22Rv1 (cell line): ENCODE data around the gene SIGLEC14.

Experiments
- H3K27ac ChIP-seq: fragments of 450-650 bp; 2 replicates; pipeline ENCODE4 v1.5.1; 2017
- CTCF ChIP-seq: fragments of 450-650 bp; IDR thresholded peaks from 2 replicates; pipeline ENCODE4 v1.5.1; 2017; ENCODE audit warnings: mild to moderate bottlenecking
- ZFX ChIP-seq: fragments of 450-650 bp; IDR thresholded peaks from 2 replicates; pipeline ENCODE4 v1.6.1; 2017; ENCODE audit warnings: antibody characterized with exemption, borderline replicate concordance

SIGLEC14 gene

DNA sequence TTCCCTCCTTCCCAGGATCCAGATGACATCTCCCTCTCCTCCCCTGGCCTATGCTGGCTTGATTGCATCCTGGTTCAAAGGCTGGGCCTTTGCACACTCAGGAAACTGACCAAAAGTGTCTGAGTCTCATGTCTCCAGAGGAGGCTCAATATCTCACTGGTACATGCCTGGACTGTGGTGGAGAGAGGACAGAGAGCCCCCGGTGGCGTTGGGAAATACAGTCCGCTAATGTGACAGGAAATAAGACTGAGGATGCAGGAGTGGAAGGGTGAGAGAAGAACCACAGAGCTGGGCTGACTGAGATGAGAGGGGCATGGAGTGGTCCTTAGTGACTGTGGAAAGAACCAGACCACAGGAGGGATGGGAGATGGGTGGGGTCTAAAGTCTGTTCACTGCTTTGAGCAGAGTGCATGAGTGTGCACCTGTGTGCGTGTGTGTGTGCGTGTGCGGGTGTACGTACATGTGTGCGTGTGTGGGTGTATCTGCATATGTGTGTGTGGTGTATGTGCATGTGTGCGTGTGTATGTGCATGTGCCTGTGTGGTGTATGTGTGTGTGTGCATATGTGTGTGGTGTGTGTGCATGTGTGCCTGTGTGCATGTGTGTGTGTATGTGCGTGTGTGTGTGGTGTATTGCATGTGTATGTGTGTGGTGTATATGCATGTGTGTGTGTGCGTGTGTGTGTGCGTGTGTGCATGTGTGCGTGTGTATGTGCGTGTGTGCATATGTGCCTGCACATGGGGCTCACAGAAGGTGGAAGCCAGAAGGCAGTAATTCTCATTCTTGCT lies 18.3 kb downstream of the SIGLEC14 start:
- no peak overlapping the region for H3K27ac ChIP-seq
- TF ChIP-seq ZFX (no peak), CTCF (no peak)

GRCh38 chr19:51627491-51628138 lies 19.0 kb downstream of the SIGLEC14 start:
- TF ChIP-seq CTCF, result no peak
- TF ChIP-seq ZFX, result no peak
- H3K27ac ChIP-seq, result no peak overlapping the region

DNA sequence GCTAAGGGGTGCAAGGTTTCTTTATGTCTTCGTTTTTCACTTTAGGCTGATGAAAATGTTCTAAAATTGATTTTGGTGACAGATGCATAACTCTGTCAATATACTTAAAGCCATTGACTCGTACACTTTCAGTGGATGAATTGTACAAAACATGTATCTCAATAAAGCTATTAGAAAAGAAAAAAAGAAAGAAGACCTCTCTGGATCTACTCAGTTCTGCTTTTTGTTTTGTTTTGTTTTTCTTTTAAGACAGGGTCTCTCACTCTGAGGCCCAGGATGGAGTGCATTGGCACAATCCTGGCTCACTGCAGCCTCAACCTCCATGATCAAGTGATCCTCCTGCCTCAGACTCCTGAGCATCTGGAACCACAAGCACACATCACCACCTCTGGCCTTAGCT lies 19.9 kb downstream of the SIGLEC14 start:
- TF ChIP-seq ZFX (no peak), CTCF (no peak)
- no peak overlapping the region for H3K27ac ChIP-seq

DNA sequence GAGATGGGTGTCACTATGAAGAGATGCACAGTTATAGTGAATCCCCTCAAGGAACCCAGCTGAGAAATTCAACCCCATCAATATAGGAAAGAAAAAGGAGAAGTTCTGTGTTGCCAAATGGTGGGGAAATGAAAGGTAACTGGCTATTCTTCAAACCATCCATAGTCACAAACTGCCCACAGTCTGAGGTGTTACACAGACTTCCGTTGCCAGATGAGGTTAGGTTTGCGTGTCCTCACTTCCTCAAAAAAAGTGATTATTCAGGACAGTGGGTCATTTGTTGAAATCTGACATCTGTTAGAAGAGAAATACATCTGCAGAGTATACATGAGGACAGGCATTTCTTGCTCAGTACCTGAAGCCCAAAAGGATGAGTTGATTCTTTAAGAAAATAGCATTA lies 25.4 kb downstream of the SIGLEC14 start:
- no peak overlapping the region for H3K27ac ChIP-seq
- TF ChIP-seq ZFX (no peak), CTCF (no peak)

DNA sequence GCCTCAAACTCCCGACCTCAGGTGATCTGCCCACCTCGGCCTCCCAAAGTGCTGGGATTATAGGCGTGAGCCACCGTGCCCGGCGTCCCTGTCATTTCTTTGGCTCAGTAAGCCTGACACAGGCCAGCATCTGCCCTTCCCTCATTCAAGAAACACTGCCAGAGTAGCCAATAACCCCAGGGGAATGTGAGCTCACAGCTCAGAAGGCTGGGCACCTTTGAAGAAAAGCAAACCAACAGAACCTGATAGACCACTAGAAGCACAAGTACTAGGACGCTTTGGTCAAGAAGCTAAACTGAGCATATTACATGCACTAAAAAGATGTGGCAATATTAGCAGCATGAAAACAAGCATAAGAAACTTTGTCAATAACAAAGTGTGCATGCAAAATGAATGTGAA lies 30.6 kb downstream of the SIGLEC14 start:
- no peak overlapping the region for H3K27ac ChIP-seq
- TF ChIP-seq CTCF (no peak), ZFX (no peak)

- H3K27ac ChIP-seq, result no peak overlapping the region
- TF ChIP-seq ZFX, result no peak
- TF ChIP-seq CTCF, result no peak
Measured at GRCh38 chr19:51614789-51615188, 31.8 kb downstream of the SIGLEC14 start.

- no peak overlapping the region for H3K27ac ChIP-seq
- TF ChIP-seq CTCF, result no peak
- TF ChIP-seq ZFX, result no peak
Measured at GRCh38 chr19:51610576-51610975, 36.0 kb downstream of the SIGLEC14 start.
